ENCODE results near the gene PLPP3.

PLPP3 gene

GRCh38 chr1:56517404-56518130, 61.8 kb downstream of the PLPP3 start:
- DNase-seq: no peak

GRCh38 chr1:56516539-56517252, 62.7 kb downstream of the PLPP3 start:
- no peak for DNase-seq

GRCh38 chr1:56515898-56516538, 63.3 kb downstream of the PLPP3 start:
- no peak for DNase-seq

GRCh38 chr1:56512724-56513494, 66.5 kb downstream of the PLPP3 start:
- DNase-seq: no peak

GRCh38 chr1:56511766-56512165, 67.6 kb downstream of the PLPP3 start:
- DNase-seq: no peak

- no peak for DNase-seq
These were observed 68.0 kb downstream of the PLPP3 start for GRCh38 chr1:56511364-56511763.

GRCh38 chr1:56510642-56511021, 68.7 kb downstream of the PLPP3 start:
- no peak for DNase-seq

GRCh38 chr1:56509713-56510641, 69.4 kb downstream of the PLPP3 start:
- no peak for DNase-seq

GRCh38 chr1:56508523-56508983, 70.8 kb downstream of the PLPP3 start:
- DNase-seq: no peak

- no peak for DNase-seq
These were observed 71.3 kb downstream of the PLPP3 start for GRCh38 chr1:56507925-56508522.

- no peak for DNase-seq
These were observed 72.3 kb downstream of the PLPP3 start for GRCh38 chr1:56506951-56507491.

GRCh38 chr1:56505792-56506743, 73.3 kb downstream of the PLPP3 start:
- no peak for DNase-seq

GRCh38 chr1:56502700-56503245, 76.6 kb downstream of the PLPP3 start:
- no peak for DNase-seq

GRCh38 chr1:56501888-56502287, 77.5 kb downstream of the PLPP3 start:
- no peak for DNase-seq

- no peak for DNase-seq
These were observed 77.9 kb downstream of the PLPP3 start for GRCh38 chr1:56501426-56501825.

- no peak for DNase-seq
These were observed 82.3 kb downstream of the PLPP3 start for GRCh38 chr1:56496821-56497772.

- no peak for DNase-seq
These were observed 83.2 kb downstream of the PLPP3 start for GRCh38 chr1:56496158-56496557.

GRCh38 chr1:56495538-56495937, 83.8 kb downstream of the PLPP3 start:
- no peak for DNase-seq

GRCh38 chr1:56494306-56494705, 85.1 kb downstream of the PLPP3 start:
- no peak for DNase-seq
